ENCODE measurements around the gene APOL6.
A peak's percentile ranks its signal among the peaks of the same experiment; 100 is the strongest.

The APOL6 gene

DNA sequence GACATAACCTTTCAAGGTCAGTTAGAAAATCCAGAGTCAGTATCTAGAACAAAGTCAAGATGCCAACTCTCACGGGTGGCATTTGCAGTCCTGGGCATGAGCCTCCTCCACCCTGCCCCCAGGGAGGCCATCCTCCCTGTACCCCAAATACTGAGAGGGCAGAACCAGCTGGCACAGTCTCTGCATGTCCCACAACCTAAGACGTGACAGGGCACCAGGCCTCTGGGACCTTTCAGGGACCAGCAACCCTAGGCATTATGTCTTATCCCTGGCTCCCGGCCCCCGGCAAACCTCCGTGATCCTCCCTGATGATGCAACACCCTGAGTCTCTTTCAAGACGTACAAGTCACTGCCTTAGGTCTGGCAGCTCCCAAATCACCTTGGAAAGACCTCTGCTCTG, 33.1 kb upstream of the APOL6 start:
- no peaks in the 10 kb centered on the region for H3K9me3 Mint-ChIP-seq
- no peak for DNase-seq
- no peak overlapping the region for H3K27ac Mint-ChIP-seq
- TF ChIP-seq, protein P1, sequence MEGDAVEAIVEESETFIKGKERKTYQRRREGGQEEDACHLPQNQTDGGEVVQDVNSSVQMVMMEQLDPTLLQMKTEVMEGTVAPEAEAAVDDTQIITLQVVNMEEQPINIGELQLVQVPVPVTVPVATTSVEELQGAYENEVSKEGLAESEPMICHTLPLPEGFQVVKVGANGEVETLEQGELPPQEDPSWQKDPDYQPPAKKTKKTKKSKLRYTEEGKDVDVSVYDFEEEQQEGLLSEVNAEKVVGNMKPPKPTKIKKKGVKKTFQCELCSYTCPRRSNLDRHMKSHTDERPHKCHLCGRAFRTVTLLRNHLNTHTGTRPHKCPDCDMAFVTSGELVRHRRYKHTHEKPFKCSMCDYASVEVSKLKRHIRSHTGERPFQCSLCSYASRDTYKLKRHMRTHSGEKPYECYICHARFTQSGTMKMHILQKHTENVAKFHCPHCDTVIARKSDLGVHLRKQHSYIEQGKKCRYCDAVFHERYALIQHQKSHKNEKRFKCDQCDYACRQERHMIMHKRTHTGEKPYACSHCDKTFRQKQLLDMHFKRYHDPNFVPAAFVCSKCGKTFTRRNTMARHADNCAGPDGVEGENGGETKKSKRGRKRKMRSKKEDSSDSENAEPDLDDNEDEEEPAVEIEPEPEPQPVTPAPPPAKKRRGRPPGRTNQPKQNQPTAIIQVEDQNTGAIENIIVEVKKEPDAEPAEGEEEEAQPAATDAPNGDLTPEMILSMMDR (IDR thresholded peaks at IDR 0.05), result no peak
- peaks cover 12% of the 10 kb centered on the region for H3K4me1 Mint-ChIP-seq
- H3K4me3 Mint-ChIP-seq, result no peak overlapping the region
- peaks cover 22% of the 10 kb centered on the region for H3K27me3 Mint-ChIP-seq (ENCODE audit: low read depth, poor library complexity)
- H3K36me3 Mint-ChIP-seq (ENCODE audit: low read depth), result no peaks in the 10 kb centered on the region

DNA sequence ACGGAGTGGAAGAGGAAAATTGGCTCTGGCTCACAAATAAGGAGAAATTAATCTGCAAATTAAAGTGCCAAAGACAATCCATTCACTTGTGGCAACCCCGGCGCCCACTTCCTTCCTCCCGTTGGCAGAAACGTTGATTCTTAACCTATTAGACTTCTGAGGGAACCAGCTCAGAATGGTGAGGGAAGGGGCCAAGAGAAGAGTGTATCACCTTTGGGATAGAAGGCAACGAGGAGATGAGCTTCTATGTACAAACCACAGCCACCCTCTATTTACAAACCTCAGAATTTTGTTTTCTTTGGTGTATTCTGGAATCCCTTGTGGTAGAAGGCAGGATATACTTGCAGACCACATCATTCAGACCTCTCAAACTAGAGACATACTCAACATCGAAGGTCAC, 32.2 kb upstream of the APOL6 start:
- H3K4me3 Mint-ChIP-seq, result no peak overlapping the region
- H3K27me3 Mint-ChIP-seq (ENCODE audit: low read depth, poor library complexity), result peaks cover 16% of the 10 kb centered on the region
- peaks cover 18% of the 10 kb centered on the region for H3K4me1 Mint-ChIP-seq
- H3K27ac Mint-ChIP-seq, result no peak overlapping the region
- no peaks in the 10 kb centered on the region for H3K36me3 Mint-ChIP-seq (ENCODE audit: low read depth)
- TF ChIP-seq, protein P1 (IDR thresholded peaks at IDR 0.05), result no peak
- DNase-seq, result no peak
- no peaks in the 10 kb centered on the region for H3K9me3 Mint-ChIP-seq

DNA sequence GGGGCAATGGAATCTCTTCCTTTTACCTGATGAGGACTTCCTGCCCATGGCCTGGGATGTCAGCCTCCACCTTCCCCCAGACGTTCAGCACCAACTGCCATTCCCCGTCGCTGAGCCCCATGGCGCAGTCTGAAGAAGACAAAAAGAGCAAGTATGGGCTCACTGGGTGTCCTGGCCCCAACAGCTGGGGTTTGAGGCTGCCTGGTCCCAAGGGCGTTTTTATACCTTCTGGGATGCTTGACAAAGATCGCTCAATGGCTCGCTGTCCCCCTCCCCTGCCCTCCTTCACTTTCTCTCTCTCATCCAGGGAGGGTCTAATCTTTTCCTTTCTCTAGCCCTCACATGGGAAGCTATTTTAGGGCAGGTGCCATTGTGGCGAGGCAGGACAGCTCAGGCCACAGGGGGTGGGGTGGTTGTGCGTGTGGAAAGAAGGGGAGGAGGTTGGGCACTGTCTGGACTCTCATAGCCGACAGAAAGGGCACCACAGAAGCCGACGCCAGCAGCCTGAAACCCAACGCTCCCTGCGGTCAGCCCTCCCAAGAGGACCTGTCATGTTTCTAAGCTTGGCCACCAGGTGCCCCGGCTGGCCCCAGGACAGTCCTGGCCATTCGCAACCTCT, 31.0 kb upstream of the APOL6 start, which contains the start of gene MB:
MB (minus strand) TSS at position 193 of the 619 bp plus-strand sequence; CDS start at position 121, 72 bp downstream.
- no peak for DNase-seq
- Mint-ChIP-seq H3K36me3 (ENCODE audit: low read depth) (no peaks in the 10 kb centered on the region), H3K27ac (peak within 1 kb of the TSS; percentile 13), H3K4me3 (no peak within 1 kb of the TSS), H3K27me3 (ENCODE audit: low read depth, poor library complexity) (peaks cover 14% of the 10 kb centered on the region), H3K9me3 (no peaks in the 10 kb centered on the region), H3K4me1 (peaks cover 29% of the 10 kb centered on the region)
- TF ChIP-seq, protein P1 (IDR thresholded peaks at IDR 0.05), result no peak

DNA sequence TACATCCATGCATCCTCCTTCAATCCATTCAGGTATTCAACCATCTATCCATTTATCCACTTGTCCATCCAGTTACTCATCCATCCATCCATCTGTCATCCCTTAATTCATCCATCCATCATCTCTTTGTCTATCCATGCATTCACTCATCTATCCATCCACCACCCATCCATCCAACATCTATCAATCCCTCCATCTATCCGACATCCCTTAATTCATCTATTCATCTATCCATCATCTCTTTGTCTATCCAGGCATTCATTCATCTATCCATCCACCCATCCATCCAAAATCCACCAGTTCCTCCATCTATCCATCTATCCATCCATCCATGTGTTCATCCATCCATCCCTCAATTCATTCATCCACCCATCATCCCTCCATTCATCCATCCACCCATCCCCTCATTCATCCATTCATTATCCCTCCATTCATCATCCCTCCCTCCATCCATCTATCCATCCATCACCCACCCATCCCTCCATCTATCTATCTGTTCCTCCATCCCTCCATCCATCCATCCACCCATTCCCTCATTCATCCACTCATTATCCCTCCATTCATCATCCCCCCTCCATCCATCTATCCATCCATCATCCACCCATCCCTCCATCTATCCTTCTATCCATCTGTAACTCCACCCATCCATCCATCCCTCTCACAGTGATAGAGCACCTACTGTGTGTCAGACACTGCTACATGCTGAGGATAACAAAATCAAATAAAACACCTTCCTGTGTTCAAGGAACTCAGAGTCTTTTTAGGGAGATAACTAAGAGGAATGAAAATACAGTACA, 29.6 kb upstream of the APOL6 start:
- Mint-ChIP-seq H3K27me3 (ENCODE audit: low read depth, poor library complexity) (peaks cover 15% of the 10 kb centered on the region), H3K36me3 (ENCODE audit: low read depth) (no peaks in the 10 kb centered on the region), H3K9me3 (no peaks in the 10 kb centered on the region), H3K4me3 (no peak overlapping the region), H3K27ac (no peak overlapping the region), H3K4me1 (peaks cover 41% of the 10 kb centered on the region)
- TF ChIP-seq, protein P1 (IDR thresholded peaks at IDR 0.05), result no peak
- no peak for DNase-seq

DNA sequence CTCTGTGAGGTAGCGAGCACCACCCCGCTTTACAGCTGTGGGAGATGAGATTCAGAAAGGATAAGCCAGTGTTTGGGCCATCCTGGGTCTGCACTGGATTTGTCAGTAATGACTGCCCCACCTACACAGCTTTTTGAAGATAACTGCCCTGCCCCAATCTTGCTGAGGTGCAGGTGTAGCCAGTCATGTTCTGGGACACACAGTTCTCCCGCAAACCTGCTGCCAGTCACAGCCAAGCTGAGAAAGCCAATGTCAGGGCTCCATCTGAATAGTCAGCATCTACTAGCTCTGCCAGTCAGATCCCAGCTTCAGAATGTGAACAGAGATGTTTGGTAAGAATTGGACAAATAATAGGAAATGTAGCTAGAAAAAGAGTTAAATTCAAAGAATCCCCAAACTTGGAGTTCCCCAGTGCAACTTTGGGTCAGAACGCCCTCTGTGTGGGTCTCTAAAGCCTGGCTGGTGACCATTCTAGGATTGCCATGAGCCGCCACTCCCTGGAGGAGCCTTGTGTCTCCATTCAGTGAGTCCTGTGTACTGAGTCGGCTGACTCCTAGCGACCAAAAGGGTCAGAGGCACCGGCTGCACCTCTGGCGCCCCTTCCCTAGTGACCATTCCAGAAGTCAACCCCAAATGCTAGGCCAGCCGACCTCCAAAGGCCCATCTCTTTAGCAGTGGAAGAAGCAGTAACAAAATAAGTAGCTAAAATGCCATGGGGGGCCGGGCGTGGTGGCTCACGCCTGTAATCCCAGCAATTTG, 28.7 kb upstream of the APOL6 start:
- Mint-ChIP-seq H3K27ac (no peak overlapping the region), H3K4me3 (no peak overlapping the region), H3K27me3 (ENCODE audit: low read depth, poor library complexity) (peaks cover 15% of the 10 kb centered on the region), H3K4me1 (peaks cover 45% of the 10 kb centered on the region), H3K9me3 (no peaks in the 10 kb centered on the region), H3K36me3 (ENCODE audit: low read depth) (no peaks in the 10 kb centered on the region)
- TF ChIP-seq, protein P1 (IDR thresholded peaks at IDR 0.05), result no peak
- no peak for DNase-seq
